Measurements from ENCODE around the gene ADORA2B.

- TF ChIP-seq, protein P1, sequence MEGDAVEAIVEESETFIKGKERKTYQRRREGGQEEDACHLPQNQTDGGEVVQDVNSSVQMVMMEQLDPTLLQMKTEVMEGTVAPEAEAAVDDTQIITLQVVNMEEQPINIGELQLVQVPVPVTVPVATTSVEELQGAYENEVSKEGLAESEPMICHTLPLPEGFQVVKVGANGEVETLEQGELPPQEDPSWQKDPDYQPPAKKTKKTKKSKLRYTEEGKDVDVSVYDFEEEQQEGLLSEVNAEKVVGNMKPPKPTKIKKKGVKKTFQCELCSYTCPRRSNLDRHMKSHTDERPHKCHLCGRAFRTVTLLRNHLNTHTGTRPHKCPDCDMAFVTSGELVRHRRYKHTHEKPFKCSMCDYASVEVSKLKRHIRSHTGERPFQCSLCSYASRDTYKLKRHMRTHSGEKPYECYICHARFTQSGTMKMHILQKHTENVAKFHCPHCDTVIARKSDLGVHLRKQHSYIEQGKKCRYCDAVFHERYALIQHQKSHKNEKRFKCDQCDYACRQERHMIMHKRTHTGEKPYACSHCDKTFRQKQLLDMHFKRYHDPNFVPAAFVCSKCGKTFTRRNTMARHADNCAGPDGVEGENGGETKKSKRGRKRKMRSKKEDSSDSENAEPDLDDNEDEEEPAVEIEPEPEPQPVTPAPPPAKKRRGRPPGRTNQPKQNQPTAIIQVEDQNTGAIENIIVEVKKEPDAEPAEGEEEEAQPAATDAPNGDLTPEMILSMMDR (IDR thresholded peaks at IDR 0.05), result no peak
- no peak for TF ChIP-seq POLR2A (IDR thresholded peaks at IDR 0.05)
These were observed 20.6 kb downstream of the ADORA2B start for GRCh38 chr17:15965528-15965927.
